HCT116 (cell line): ENCODE data around the gene NAB2. TPM values are rescaled to one million over a fixed set of nuclear protein-coding genes. Genes with fewer than 3 reads are reported as not detected.
A peak's percentile ranks its signal among the peaks of the same experiment; 100 is the strongest.

Experiments
- ATAC-seq: fragments of 200-7000 bp; cut with Tn5 transposase; 2 replicates; pipeline ENCODE4 v1.9.1; 2020; ENCODE audit warnings: mild to moderate bottlenecking, moderate library complexity
- BruUV-seq: library from RNA; stranded (reverse); fragments of 400-500 nt; replicated peaks from 2 replicates; lab custom pipeline; 2021; lab: Mats Ljungman, UMichigan
- CTCF ChIA-PET: fragments of 300-600 bp; sonication (Branson Sonifier 250); formaldehyde crosslinking; loops from one replicate; lab custom pipeline; 2021; ENCODE audit warnings: antibody characterized with exemption; lab: Charles Lee
- POLR2A ChIA-PET: fragments of 300-600, 350-600 bp; sonication (Branson Sonifier 250); formaldehyde crosslinking; loops from one replicate; lab custom pipeline; 2021; ENCODE audit warnings: antibody characterized with exemption; lab: Charles Lee
- RAD21 ChIA-PET, 2 experiments: fragments of 300-600 bp; sonication (Branson Sonifier 250); formaldehyde crosslinking; loops; one replicate each; lab custom pipeline; 2023; ENCODE audit warnings: low total read pairs in 2 of 2; ENCODE audit not compliant: uncharacterized antibody in 2 of 2, unreplicated experiment in 2 of 2, low non-redundant PET in 1 of 2; lab: Charles Lee
- DNase-seq: peaks from one replicate; pipeline ENCODE4 v3.0.0-alpha.2; 2010; ENCODE audit warnings: low read depth, low spot score
- H2AFZ ChIP-seq: fragments of 200-600 bp; shearing (Covaris generic), sonication (generic); 2 replicates; pipeline ENCODE4 v1.6.1; 2017; ENCODE audit warnings: low read depth, mixed run types, mixed read lengths, antibody characterized with exemption, low read length; ENCODE audit not compliant: poor library complexity, severe bottlenecking
- H3K27ac ChIP-seq: 2 replicates; pipeline ENCODE4 v1.5.1; 2012; ENCODE audit warnings: low read depth, low read length
- H3K27me3 ChIP-seq: fragments of 200-600 bp; sonication (generic); 2 replicates; pipeline ENCODE4 v1.6.1; 2016; ENCODE audit warnings: mixed run types, low read length, mixed read lengths; ENCODE audit not compliant: insufficient read depth
- H3K36me3 ChIP-seq, 2 experiments: fragments of 200-500 bp in 1 of 2; fragments of 200-600 bp in 1 of 2; sonication (Bioruptor generic) in 1 of 2; sonication (generic) in 1 of 2; 2 replicates each; pipeline versions ENCODE4 v1.5.1 to v1.6.1; 2014 to 2016; ENCODE audit warnings: low read length in 2 of 2, inconsistent platforms in 1 of 2, mixed read lengths in 1 of 2, mixed run types in 1 of 2; ENCODE audit not compliant: insufficient read depth in 2 of 2, control insufficient read depth in 1 of 2
- H3K4me1 ChIP-seq, 2 experiments: fragments of 200-600 bp in 1 of 2; sonication (generic) in 1 of 2; 2 replicates each; pipeline versions ENCODE4 v1.5.1 to v1.6.1; 2012 to 2017; ENCODE audit warnings: low read length in 2 of 2, inconsistent platforms in 1 of 2, mild to moderate bottlenecking in 1 of 2, mixed read lengths in 1 of 2, mixed run types in 1 of 2, moderate library complexity in 1 of 2; ENCODE audit not compliant: insufficient read depth in 2 of 2, control insufficient read depth in 1 of 2
- H3K4me2 ChIP-seq: fragments of 200-600 bp; sonication (generic); 2 replicates; pipeline ENCODE4 v1.6.1; 2017; ENCODE audit warnings: mixed run types, low read length, mixed read lengths
- H3K4me3 ChIP-seq, 2 experiments: fragments of 200-600 bp in 1 of 2; sonication (generic) in 1 of 2; replicated peaks in 1 of 2; 2 replicates each; pipeline ENCODE4 v1.5.1; 2011 to 2016; ENCODE audit warnings: low read length in 2 of 2, control low read depth in 1 of 2, low read depth in 1 of 2, mild to moderate bottlenecking in 1 of 2, mixed read lengths in 1 of 2, mixed run types in 1 of 2
- H3K79me2 ChIP-seq: fragments of 200-600 bp; sonication (generic); 2 replicates; pipeline ENCODE4 v1.6.1; 2017; ENCODE audit warnings: mild to moderate bottlenecking, mixed run types, low read length, moderate library complexity, mixed read lengths; ENCODE audit not compliant: insufficient read depth
- H3K9ac ChIP-seq: fragments of 200-600 bp; sonication (generic); 2 replicates; pipeline ENCODE4 v1.6.1; 2016; ENCODE audit warnings: low read length, mixed read lengths
- H3K9me2 ChIP-seq: fragments of 200-600 bp; sonication (generic), shearing (Covaris generic); 2 replicates; pipeline ENCODE4 v1.6.1; 2017; ENCODE audit warnings: mixed run types, mild to moderate bottlenecking, moderate library complexity; ENCODE audit not compliant: insufficient read depth
- H3K9me3 ChIP-seq, 2 experiments: fragments of 200-500 bp in 1 of 2; fragments of 200-600 bp in 1 of 2; sonication (Bioruptor generic) in 1 of 2; sonication (generic) in 1 of 2; 2 replicates each; pipeline ENCODE4 v1.6.1; 2014 to 2017; ENCODE audit warnings: low read length in 2 of 2, mixed read lengths in 2 of 2, inconsistent platforms in 1 of 2, low read depth in 1 of 2, mild to moderate bottlenecking in 1 of 2, mixed run types in 1 of 2, moderate library complexity in 1 of 2; ENCODE audit not compliant: control insufficient read depth in 1 of 2, insufficient read depth in 1 of 2
- H4K20me1 ChIP-seq: fragments of 200-600 bp; sonication (generic), shearing (Covaris generic); 2 replicates; pipeline ENCODE4 v1.6.1; 2017; ENCODE audit warnings: mixed run types, mild to moderate bottlenecking, moderate library complexity; ENCODE audit not compliant: insufficient read depth
- CBX3 ChIP-seq: IDR thresholded peaks from 2 replicates; pipeline ENCODE4 v1.6.1; 2012; ENCODE audit warnings: low read depth
- CEBPB ChIP-seq: IDR thresholded peaks from 2 replicates; pipeline ENCODE4 v1.6.1; 2012; ENCODE audit warnings: low read depth
- CTCF ChIP-seq, 3 experiments: fragments of 200-600 bp in 1 of 3; sonication (generic) in 1 of 3; IDR thresholded peaks in 2 of 3; conservative IDR thresholded peaks in 1 of 3; 2 replicates each; pipeline ENCODE4 v1.5.1; 2012 to 2017; ENCODE audit warnings: low read depth in 2 of 3, low read length in 2 of 3, antibody characterized with exemption in 1 of 3, borderline replicate concordance in 1 of 3, control low read depth in 1 of 3, mild to moderate bottlenecking in 1 of 3, mixed read lengths in 1 of 3, mixed run types in 1 of 3, moderate library complexity in 1 of 3; ENCODE audit not compliant: insufficient read depth in 1 of 3
- ELF1 ChIP-seq: IDR thresholded peaks from 2 replicates; pipeline ENCODE4 v1.6.1; 2012; ENCODE audit warnings: low read depth, borderline replicate concordance
- MAX ChIP-seq: IDR thresholded peaks from 2 replicates; pipeline ENCODE4 v1.6.1; 2012
- POLR2A ChIP-seq: IDR thresholded peaks from 2 replicates; pipeline ENCODE4 v1.7.0; 2011; ENCODE audit warnings: borderline replicate concordance; ENCODE audit not compliant: insufficient read depth, insufficient read length; ENCODE audit errors: extremely low read depth
- SIN3A ChIP-seq: IDR thresholded peaks from 2 replicates; pipeline ENCODE4 v1.6.1; 2012; ENCODE audit warnings: low read depth
- SP1 ChIP-seq: IDR thresholded peaks from 2 replicates; pipeline ENCODE4 v1.6.1; 2012; ENCODE audit warnings: low read depth
- SRF ChIP-seq: IDR thresholded peaks from 2 replicates; pipeline ENCODE4 v1.6.1; 2012; ENCODE audit warnings: low read depth
- YY1 ChIP-seq: IDR thresholded peaks from 2 replicates; pipeline ENCODE4 v1.6.1; 2011; ENCODE audit warnings: low read length, low read depth, moderate library complexity, mild to moderate bottlenecking; ENCODE audit not compliant: insufficient replicate concordance; ENCODE audit errors: extremely low read depth
- ZFX ChIP-seq: fragments of 450-650 bp; IDR thresholded peaks from 2 replicates; pipeline ENCODE4 v1.6.1; 2017
- intact Hi-C: fragments of 100-400 bp; cut with micrococcal nuclease; formaldehyde crosslinking; loops from 2 replicates; pipeline ENCODE4 v1.10.0; 2022
- total RNA-seq: library from RNA; stranded (reverse); gene quantifications from one replicate; pipeline ENCODE4 v1.2.1, GENCODE V29; 2021; ENCODE audit not compliant: unreplicated experiment
- TF ChIP-seq, protein P1 (sequence below): IDR thresholded peaks from 2 replicates; pipeline ENCODE4 v1.6.1; 2011; ENCODE audit warnings: mild to moderate bottlenecking, low read length, moderate library complexity; ENCODE audit not compliant: insufficient replicate concordance; ENCODE audit errors: extremely low read depth
- TF ChIP-seq, protein P2 (sequence below): IDR thresholded peaks from 2 replicates; pipeline ENCODE4 v1.6.1; 2012; ENCODE audit warnings: low read depth

Gene NAB2
- total RNA-seq, 1 experiment from 2014 or later: 77.1 TPM

- no peaks in the 10 kb centered on the region for H3K79me2 ChIP-seq
- TF ChIP-seq ELF1 (no peak), CEBPB (no peak), POLR2A (no peak), CBX3 (no peak), SRF (no peak), MAX (no peak), CTCF (IDR thresholded peaks at IDR 0.05 in 2 of 3, conservative IDR thresholded peaks at IDR 0.05 in 1 of 3; ENCODE audit: borderline replicate concordance in 1 of 3, insufficient read depth in 1 of 3, low read depth in 2 of 3, low read length in 2 of 3) (no peak), YY1 (no peak), SP1 (no peak), SIN3A (no peak), ZFX (no peak)
- TF ChIP-seq, protein P1, sequence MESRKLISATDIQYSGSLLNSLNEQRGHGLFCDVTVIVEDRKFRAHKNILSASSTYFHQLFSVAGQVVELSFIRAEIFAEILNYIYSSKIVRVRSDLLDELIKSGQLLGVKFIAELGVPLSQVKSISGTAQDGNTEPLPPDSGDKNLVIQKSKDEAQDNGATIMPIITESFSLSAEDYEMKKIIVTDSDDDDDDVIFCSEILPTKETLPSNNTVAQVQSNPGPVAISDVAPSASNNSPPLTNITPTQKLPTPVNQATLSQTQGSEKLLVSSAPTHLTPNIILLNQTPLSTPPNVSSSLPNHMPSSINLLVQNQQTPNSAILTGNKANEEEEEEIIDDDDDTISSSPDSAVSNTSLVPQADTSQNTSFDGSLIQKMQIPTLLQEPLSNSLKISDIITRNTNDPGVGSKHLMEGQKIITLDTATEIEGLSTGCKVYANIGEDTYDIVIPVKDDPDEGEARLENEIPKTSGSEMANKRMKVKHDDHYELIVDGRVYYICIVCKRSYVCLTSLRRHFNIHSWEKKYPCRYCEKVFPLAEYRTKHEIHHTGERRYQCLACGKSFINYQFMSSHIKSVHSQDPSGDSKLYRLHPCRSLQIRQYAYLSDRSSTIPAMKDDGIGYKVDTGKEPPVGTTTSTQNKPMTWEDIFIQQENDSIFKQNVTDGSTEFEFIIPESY: no peak
- TF ChIP-seq, protein P2, sequence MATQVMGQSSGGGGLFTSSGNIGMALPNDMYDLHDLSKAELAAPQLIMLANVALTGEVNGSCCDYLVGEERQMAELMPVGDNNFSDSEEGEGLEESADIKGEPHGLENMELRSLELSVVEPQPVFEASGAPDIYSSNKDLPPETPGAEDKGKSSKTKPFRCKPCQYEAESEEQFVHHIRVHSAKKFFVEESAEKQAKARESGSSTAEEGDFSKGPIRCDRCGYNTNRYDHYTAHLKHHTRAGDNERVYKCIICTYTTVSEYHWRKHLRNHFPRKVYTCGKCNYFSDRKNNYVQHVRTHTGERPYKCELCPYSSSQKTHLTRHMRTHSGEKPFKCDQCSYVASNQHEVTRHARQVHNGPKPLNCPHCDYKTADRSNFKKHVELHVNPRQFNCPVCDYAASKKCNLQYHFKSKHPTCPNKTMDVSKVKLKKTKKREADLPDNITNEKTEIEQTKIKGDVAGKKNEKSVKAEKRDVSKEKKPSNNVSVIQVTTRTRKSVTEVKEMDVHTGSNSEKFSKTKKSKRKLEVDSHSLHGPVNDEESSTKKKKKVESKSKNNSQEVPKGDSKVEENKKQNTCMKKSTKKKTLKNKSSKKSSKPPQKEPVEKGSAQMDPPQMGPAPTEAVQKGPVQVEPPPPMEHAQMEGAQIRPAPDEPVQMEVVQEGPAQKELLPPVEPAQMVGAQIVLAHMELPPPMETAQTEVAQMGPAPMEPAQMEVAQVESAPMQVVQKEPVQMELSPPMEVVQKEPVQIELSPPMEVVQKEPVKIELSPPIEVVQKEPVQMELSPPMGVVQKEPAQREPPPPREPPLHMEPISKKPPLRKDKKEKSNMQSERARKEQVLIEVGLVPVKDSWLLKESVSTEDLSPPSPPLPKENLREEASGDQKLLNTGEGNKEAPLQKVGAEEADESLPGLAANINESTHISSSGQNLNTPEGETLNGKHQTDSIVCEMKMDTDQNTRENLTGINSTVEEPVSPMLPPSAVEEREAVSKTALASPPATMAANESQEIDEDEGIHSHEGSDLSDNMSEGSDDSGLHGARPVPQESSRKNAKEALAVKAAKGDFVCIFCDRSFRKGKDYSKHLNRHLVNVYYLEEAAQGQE: no peak
- peaks cover 9 to 32% of the 10 kb centered on the region in 2 experiments for H3K4me1 ChIP-seq
- CTCF ChIA-PET: interaction anchor here (2.8 to 5.8 kb wide), 3 partner anchors 15 to 56 kb away, joined by 25 to 44 read pairs (median 40); partner anchors contain the start of gene STAT6
- ATAC-seq: no peak
- no peak overlapping the region for H2AFZ ChIP-seq
- H4K20me1 ChIP-seq: no peaks in the 10 kb centered on the region
- H3K4me3 ChIP-seq: peak overlapping the region in 1 of 2 experiments; percentile 80; a peak in 2 of 4 replicates
- H3K27ac ChIP-seq: peak overlapping the region; percentile 79
- no peaks in the 10 kb centered on the region for H3K27me3 ChIP-seq
- no peak for DNase-seq
- no peaks in the 10 kb centered on the region for H3K36me3 ChIP-seq
- peak overlapping the region; percentile 79; the same call in 1 of the 2 replicates for H3K9ac ChIP-seq
- RAD21 ChIA-PET: interaction anchor here in 1 of 2 experiments (1.2 kb wide), 1 partner anchor 14 kb away, joined by 3 read pairs; no protein-coding TSS in a partner anchor
- H3K9me3 ChIP-seq: peaks cover 6 to 7% of the 10 kb centered on the region in 2 experiments; a peak in 1 of 4 replicates
- POLR2A ChIA-PET: no interaction called here
- BruUV-seq: no TSS peak
- no peaks in the 10 kb centered on the region for H3K9me2 ChIP-seq
- peak overlapping the region; percentile 99 for H3K4me2 ChIP-seq
- intact Hi-C loops: loop anchor here (10.0 kb wide), 1 partner anchor 118 kb away; no protein-coding TSS in a partner anchor
Observed at GRCh38 chr12:57126561-57126960, 37.6 kb downstream of the NAB2 start.
